Astrocyte (in vitro differentiated cells and primary cell): ENCODE measurements around the gene CLBA1.

ENCODE experiments used
- CTCF ChIP-seq: IDR thresholded peaks from 2 replicates; pipeline ENCODE4 v1.5.1; 2011; ENCODE audit warnings: low read depth, mild to moderate bottlenecking, inconsistent platforms, low read length, moderate library complexity; ENCODE audit not compliant: insufficient read depth
- EZH2 ChIP-seq: IDR thresholded peaks from 2 replicates; pipeline ENCODE4 v1.6.1; 2012; ENCODE audit warnings: mild to moderate bottlenecking, low read length, inconsistent platforms; ENCODE audit not compliant: insufficient read depth

DNA sequence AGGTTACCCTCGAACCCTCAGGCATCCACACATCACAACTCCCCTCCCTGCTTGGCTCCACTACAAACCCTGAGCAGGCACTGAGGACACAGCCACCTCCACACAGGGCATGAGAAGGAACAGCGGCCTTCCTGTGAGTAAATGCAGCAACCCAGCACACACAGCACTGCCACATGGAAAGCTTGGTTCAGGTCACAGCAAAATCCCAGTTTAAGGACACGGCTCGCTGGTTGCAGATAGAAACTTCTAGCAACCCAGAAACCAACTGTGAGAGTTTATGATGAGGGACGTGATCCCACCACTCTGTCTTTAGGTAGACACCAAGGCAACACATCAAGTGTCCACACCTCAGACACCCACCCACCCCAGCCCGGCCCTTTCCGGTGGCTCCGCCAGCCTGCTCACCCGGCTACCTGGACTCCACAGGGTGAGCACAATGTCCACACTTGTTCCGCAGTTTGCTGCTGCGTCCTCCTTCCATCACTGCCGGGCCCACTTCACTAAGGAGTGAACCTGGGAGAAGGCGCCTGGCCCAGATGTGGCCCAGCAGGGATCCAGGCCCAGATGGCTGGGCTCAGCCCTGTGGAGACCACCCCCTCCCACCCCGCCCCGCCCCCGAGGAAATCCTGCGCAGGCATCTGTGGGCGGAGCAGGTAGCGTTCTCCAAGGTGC is 22.1 kb downstream of the CLBA1 start:
- TF ChIP-seq CTCF = no peak
- TF ChIP-seq EZH2 = no peak
